HG02981 (cell line): ENCODE measurements around the gene ACRV1.
"Not testable (repeated sequence)": the region's sequence is repeated elsewhere in the genome, so short reads cannot be mapped to it uniquely, and the experiment has no call there.

ENCODE experiments used
- ATAC-seq: cut with Tn5 transposase; IDR thresholded peaks from one replicate; pipeline ENCODE4 v1.9.1; 2021; ENCODE audit warnings: mild to moderate bottlenecking, moderate library complexity; ENCODE audit not compliant: unreplicated experiment

ACRV1 gene, protein sequence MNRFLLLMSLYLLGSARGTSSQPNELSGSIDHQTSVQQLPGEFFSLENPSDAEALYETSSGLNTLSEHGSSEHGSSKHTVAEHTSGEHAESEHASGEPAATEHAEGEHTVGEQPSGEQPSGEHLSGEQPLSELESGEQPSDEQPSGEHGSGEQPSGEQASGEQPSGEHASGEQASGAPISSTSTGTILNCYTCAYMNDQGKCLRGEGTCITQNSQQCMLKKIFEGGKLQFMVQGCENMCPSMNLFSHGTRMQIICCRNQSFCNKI

DNA sequence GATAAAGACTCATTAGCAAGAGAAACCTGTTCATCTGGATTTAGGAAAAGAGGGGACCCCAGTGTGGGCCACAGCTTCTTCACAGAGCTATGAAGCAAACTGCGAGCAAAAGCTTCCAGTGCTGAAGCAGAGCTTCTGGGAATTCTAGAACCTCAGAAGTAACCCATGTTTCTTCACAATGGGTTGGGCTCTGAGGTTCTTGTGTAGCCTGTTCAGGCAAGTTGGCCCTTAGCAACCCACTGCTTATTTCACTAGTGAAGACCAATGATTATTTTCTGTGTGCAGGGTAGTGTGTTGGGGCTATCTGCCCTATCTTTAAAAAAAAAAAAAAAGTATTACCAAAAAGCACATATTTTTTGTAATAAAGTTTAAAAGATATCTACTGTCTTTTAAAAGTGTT is at the start of gene ACRV1:
Gene ACRV1, minus strand, starts transcription at position 101 of the 400 bp plus-strand sequence. Its CDS starts 67 bp downstream, at position 34.
- no peak for ATAC-seq

DNA sequence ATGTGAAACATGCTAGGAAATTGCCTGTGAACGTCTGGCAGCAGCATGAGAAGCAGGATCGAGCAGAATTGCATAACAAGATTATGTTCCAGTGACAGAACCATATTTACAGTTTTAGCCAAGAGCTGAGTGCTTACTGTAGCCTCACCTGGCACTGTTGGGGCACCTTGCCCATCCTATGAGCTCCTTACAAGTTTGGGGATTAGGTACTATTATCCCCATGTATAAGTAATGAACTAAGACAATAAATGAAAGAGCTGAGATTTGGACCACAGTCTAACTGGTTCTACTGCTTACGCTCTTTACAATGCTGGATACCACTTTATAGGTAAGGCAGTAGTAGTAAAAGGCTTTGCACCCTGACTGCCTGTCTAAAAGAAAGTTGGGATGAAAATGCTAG is 48.3 kb upstream of the ACRV1 start:
- no peak for ATAC-seq

DNA sequence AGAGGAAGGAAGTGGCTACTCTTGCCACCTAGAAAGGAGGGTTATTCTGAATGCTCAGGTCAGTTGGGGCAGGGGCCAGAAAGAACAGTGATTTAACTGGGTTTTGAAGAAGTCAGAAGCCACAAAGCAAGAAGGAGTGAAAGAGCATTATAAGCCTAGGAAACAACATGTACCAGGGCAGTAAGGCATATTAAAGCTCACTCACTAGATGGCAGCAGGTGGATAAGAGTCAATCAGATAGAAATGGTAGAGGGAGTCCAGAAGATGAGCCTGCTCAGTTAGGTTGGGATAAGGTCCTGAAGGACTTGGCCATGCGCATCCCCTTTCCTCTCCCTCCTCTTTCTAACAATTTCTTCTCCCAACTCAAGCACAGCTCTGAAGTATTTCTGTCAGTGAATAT is 43.5 kb upstream of the ACRV1 start:
- no peak for ATAC-seq

DNA sequence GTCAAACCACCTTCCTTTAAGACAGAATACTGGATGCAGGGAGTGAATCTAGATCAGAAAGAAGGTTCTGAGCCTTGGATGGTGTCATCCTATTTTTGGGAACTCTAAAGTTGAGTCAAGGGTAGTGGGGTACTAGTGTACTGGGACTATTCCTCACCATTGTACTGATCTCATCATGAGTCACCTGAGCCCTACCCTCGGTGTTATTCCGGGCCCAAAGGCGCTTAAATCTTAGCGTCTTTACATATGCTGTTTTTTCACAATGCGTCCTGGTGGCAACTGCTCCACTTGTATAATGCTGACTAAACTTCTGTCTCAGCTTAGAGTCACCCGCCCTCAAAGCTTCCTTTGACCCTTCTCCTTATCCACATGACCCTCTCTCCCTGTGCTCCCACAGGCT is 40.1 kb upstream of the ACRV1 start:
- no peak for ATAC-seq

DNA sequence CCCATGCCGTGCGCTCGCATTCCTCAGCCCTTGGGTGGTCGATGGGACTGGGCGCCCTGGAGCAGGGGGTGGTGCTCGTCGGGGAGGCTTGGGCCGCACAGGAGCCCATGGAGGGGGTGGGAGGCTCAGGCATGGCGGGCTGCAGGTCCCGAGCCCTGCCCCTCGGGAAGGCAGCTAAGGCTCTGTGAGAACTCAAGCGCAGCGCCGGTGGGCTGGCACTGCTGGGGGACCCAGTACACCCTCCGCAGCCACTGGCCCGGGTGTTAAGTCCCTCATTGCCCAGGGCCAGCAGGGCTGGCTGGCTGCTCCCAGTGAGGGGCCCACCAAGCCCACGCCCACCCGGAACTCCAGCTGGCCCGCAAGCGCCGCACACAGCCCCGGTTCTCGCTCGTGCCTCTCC is 24.0 kb upstream of the ACRV1 start:
- ATAC-seq, result not testable (repeated sequence)

DNA sequence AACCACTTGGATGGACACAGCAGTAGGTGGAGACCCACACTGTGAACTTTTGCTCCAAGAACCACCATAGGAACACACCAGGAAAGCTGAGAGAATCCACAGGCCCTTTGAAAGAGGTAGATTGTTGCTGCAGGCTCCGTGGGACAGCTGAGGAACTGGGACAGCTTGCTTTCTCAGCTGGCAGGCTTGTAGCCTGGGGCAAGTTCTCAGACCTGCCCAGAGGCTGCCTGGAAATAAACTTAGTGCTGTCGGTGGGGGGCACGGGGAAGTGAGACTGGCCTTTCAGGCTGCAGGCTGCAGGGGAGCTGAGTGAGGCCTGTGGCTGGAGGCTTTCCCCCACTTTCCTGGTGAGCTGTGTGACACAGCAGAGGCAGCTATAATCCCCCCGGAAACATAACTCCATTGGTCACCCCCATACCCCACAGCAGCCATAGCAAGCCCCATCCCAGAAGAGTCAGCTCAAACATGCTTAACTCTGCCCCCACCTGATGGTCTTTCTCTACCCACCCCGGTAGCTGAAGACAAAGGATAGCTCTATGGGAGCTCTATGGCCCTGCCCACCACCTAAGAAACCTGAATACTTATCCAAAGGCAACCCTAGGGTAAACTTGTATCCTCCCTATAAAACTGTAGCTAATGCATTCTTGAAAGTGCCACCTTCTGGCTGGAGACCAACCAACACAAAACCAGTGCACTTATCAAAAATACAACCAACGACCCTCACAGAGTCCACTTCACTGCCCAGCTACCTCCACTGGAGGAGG is 21.4 kb upstream of the ACRV1 start:
- no peak for ATAC-seq

DNA sequence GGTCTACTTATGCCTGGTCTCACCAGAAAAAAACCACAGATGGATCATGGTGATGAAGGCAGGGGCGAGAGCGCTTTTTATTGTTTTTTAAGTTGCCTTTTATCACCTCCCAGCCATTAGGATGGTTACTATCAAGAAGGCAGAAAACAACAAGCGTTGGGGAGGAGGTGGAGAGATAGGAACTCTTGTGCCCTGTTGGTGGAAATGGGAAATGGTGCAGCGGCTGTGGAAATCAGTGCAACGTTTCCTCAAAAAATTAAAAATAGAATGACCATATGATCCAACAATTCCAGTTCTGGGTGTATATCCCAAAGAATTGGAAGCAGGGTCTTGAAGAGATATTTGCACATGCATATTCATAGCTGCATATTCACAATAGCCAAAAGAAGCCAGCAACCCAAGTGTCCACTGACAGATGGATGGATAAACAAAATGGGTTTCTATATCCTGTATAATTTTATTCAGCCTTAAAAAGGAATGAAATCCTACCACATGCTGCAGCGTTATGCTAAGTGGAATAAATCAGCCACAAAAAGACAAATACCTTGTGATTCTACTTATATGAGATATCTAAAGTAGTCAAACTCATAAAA is 20.5 kb upstream of the ACRV1 start:
- no peak for ATAC-seq

DNA sequence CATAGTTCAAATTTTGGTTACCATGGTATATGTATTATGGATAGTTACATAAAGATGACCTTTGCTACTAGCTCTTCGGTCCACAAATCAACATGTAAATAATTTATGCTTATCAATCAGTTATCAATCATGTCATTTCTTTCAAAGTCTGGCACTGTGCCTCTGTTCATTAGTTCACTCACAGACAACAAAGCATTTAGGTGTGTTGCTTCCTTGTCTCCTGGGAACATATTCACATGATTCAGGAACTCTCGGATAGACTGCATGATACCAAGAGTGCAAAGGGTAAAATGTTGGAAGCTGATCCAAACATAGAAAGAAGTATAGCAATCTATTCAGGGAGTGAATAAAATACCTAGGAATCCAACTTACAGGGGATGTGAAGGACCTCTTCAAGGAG is 14.3 kb upstream of the ACRV1 start:
- no peak for ATAC-seq

DNA sequence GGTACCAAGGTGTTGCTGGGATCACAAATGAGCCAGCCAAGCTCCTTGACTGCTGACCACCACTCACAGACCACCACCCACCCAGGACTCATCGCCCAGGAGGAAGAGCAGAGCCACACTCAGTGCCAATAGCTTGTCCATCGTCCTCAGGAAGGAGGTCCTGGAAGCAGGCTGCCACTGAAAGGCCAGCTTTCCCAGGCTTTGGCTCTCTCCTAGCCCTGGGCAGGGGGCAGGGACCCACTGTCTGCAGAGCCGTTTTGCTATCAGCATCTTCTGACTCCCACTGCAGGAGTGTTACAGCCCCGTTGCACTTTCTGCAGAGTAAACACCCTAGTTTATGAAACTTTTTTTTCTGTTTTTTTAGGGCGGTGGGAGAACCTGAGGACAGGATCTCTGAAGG is 12.2 kb upstream of the ACRV1 start:
- ATAC-seq, result no peak

DNA sequence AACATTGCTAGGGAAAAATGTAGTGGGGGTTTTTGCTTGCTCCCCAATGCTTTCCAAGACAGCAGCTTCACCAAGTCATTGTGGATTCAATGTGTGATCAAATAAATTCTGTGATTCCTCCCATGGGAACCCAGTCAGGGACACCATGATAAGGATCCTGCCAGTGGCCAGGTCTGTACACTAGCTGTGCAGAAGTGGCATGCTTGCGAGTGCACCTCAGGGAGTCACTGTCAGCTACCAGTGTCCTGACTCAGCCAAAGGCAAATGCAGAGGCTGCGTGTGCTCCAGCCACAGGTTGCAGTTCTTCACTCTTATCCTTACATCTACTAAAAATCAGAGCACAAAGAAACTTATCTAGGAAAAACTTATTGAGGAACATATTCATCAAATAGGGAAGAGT is 9.4 kb upstream of the ACRV1 start:
- ATAC-seq, result no peak

DNA sequence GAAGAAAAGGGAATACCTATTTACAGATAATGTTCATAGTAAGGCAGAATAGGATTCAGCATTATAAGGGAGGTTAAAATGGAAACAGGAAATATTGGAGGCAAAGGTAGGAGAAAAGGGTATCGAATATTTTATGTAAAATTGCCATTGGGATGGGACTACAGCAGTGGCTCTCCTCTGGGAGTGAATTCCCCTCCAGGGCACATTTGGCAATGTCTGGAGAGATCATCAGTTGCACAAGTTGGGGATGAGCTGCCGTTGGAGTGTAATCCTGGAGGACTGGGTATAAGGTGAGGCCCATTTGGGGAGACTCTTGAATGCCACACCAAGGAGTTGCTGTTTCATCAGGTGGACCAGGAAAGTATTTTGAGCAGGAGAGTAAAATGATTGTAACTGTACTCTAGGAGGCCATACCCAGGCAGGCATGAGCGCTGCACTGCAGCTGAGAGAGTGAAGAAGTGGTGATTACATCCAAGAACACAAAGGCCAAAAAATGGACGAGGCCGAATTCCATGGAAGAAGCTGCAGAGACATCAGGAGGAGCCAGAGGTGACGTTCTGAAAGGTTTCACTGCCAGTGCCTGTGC is 8.7 kb upstream of the ACRV1 start:
- no peak for ATAC-seq

DNA sequence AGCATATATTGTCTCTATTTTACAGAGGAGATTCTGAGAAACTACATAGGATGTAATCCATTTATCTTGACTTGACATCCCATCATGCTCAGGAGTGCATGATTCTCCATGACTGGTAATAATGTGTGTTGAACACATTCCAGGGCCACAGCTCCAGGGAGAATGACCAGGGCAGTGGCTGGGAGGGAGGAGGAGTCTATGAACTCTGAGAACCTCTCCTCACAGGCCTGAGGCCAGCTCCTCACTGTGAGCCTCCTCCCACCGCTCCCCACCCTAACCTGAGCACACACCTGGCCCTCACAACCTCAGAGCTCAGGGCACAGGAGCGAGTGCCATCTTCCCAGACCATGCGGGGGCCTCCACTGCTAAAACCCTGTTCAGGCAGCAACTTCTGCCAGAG is 8.0 kb upstream of the ACRV1 start:
- ATAC-seq, result no peak

DNA sequence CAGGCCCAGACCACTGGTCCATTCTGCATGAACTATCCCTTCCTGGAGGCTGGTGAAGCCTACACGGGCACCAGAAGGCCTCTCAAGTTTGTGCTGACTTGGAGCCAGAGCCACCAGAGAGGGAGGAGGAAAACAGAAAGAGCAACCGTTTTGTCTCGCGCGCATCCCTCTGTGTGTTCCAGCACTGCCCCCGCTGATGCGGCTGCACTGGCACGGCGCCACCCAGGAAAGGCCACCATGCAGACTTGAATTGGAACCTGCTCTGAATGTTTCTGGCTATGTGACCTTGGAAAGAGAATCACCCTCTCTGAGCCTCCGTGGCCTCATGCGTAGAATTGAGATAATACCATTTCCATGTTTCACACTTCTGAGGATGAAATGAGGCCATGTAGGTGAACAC is 7.4 kb upstream of the ACRV1 start:
- no peak for ATAC-seq

DNA sequence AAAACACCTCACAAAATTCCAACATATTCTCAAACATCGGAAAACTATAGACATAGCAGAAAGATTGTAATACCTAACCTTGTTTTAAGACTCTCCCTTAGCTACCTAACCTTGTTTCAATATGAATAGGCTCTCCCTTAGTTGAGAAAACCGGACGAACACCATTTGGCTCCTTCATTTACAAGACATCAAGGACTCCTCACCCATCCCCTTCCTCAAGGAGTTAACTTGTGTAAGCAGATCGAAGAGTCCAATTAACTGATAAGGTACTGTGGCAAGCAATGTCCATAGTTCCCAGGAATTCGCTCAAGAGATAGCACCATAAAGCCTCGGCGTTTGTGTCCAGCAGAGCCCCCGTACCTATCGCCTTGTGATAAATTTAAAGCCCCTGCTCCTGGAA is 4.6 kb upstream of the ACRV1 start:
- no peak for ATAC-seq

DNA sequence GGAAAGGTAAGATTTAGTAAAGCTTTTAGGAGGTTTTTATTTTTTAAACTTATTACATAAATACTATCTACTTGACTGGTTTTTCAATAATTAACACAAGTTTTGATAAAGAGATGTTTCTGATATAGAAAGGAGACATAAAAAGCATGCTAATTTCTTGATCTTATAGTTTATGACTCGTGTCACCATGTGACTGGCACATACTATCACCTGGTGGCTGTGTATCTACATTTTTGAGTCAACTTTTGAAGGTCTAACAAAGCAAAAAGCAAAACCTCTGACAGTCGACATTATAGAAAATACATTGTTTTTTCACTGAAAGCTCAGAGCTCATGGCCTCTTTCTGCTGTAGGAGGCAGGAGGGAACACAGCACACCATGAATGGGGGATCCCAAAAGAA is 810 bp downstream of the ACRV1 start:
- no peak for ATAC-seq

DNA sequence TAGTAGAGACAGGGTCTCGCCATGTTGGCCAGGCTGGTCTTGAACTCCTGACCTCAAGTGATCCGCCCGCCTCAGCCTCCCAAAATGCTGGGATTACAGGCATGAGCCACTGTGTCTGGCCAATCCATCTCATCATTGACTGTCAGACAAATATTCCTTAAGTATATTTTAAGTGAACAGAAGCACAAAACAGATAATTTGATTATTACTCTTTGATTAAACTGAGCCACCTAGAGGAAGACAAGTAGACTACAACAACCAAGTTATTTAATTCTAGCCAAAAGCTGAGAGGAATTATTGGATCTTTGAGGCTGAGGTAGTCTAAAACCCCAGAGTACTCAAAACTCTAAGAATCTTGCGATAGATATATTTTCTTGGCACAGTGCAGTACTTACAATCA is 1.2 kb downstream of the ACRV1 start:
- no peak for ATAC-seq

DNA sequence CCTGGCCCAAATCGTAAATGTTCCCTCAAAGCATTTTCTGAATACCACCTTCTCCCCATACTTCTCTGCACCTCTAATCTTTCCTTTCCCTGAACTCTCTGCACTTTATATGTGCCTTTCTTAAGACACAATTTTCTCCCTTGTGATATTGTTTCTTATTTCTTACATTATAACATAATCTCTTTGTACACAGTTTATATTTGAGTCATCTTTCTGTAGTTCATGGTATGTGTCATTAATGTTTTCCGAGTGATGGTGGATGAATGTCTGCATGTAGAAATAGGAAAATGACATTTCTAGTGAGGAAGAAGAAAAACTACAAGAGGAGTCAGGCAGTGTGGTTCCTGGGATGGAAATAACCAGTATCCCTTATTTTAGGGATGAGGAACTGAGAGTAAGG is 5.5 kb downstream of the ACRV1 start:
- ATAC-seq, result no peak

DNA sequence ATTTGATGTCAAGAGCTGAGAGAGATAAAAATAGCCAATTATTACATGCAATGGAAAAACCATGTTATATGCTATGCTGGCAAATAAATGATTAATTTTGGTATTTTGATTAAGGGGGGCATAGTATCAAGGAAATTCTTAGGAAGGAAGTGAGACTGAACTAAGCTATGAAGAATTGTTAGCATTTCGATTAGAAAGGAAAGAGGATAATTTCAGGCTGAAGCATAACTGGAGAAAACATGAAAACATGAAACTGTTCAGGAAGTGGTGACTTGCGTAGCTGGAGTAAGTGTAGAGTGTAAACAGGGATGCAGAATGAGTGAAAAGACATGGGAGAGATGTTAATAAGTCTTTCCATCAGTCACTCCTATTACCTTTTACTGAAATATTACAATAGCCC is 6.4 kb downstream of the ACRV1 start:
- ATAC-seq, result no peak

DNA sequence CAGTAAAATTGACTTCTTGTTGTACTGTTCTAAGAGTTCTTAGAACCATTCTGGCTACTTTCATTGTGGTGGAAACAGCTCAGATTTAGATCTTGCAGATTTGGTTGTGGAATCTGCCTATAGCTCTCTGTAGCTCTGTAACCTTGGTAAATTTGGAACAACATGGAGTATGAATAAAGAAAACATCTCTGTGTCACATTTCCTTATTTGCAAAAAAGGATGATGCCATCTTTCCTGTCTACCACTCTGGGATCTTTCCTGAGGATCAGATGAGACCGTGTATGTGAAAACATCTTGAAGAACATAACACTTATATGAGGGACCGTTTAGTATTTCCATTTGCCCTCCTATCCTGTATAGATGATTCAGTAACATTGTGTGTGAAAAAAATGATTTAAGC is 9.1 kb downstream of the ACRV1 start:
- no peak for ATAC-seq

DNA sequence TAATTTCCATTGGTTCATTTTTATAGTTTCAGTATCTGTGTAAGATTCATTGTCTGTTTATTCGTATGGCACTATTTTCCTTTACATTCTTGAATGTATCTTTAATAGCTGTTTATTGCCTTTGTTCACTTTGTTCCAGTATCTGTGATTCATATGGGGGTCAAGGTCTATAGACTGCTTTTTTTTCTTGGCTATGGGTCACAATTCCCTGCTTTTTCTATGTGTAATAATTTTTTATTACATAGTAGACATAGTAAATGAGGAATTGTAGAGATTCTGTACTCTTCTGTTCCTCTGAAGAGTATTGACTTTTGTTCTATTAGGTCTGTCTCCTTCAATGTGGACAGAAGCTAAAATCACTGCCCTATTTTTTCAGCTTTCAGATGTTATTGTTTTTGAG is 10.5 kb downstream of the ACRV1 start:
- no peak for ATAC-seq

DNA sequence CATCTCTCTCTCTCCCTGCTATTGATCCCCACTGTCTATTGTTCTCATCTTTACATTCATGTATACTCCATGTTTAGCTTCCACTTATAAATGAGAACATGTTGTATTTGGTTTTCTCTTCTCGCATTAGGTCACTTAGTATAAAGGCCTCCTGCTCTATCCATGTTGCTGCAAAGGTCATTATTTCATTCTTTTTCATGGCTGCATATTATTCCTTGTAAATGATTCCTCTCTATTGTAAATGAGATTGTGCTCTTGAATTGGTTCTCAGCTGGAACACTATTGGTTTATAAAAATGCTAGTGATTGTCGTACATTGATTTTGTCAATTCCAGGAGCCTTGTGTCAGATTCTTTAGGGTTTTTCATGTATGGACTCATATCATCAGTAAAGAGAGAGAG is 13.5 kb downstream of the ACRV1 start:
- no peak for ATAC-seq

DNA sequence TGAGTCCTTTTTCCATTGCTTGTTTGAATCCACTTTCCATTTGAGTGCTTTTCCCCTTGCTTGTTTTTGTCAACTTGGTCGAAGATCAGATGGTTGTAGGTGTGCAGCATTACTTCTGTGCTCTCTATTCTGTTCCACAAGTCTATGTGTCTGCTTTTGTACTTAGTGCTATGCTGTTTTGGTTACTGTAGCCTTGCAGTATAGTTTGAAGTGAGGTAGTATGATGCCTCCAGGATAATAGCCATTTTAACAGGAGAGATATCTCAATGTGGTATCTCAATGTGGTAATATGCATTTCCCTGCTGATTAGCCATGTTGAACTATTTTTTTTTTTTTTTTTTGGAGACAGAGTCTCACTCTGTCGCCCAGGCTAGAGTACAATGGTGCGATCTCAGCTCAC is 16.7 kb downstream of the ACRV1 start:
- ATAC-seq, result no peak
